Heart left ventricle (tissue), 13 donors: ENCODE measurements around the gene LRRC10B.

ENCODE experiments used
- POLR2A ChIP-seq, 2 donors: fragments of 450-650 bp; IDR thresholded peaks; one replicate each; pipeline ENCODE4 v1.6.1; 2017; ENCODE audit warnings: antibody characterized with exemption in 2 of 2, mild to moderate bottlenecking in 2 of 2, moderate library complexity in 2 of 2
- TF ChIP-seq, protein P1 (sequence below), 12 donors: fragments of 200-600 bp; sonication (generic) in 4 of 12; IDR thresholded peaks; one replicate each; pipeline versions ENCODE4 v1.5.0 to v1.8.0; 2018 to 2022; ENCODE audit warnings: antibody characterized with exemption in 12 of 12, mild to moderate bottlenecking in 5 of 12
- donor health status: ischemic (EF 13 %, LVEDD 7.1; RV severe dilation, severe dysfunction).
- donor health status: DM: no; HTN: yes; CAD: no.
- donor health status: DM: no; HTN: no; CAD: no.
- donor health status: ischemic (EF 25% LVEDD 6.9; RV normal size, moderate dysfunction).
- donor health status: ischemic (EF 25% LVEDD 5.7; RV mildly dilated, moderate dysfunction).
- donor health status: ischemic (EF 35%, LVEDD 5.7; RV mildly dilated, moderate dysfunction).
- donor health status: nonischemic (EF 11% LVEDD 7.7; RV severe dilation, severe dysfunction).
- donor health status: DM: yes; HTN: yes; CAD: no.
- donor health status: PGD.
- donor health status: ischemic (EF 29% LVEDD 5.4; RV normal size, mild dysfunction).
- donor health status: nonischemic (EF 23%, LVEDD 6.1; RV moderate dilation, normal function).

DNA sequence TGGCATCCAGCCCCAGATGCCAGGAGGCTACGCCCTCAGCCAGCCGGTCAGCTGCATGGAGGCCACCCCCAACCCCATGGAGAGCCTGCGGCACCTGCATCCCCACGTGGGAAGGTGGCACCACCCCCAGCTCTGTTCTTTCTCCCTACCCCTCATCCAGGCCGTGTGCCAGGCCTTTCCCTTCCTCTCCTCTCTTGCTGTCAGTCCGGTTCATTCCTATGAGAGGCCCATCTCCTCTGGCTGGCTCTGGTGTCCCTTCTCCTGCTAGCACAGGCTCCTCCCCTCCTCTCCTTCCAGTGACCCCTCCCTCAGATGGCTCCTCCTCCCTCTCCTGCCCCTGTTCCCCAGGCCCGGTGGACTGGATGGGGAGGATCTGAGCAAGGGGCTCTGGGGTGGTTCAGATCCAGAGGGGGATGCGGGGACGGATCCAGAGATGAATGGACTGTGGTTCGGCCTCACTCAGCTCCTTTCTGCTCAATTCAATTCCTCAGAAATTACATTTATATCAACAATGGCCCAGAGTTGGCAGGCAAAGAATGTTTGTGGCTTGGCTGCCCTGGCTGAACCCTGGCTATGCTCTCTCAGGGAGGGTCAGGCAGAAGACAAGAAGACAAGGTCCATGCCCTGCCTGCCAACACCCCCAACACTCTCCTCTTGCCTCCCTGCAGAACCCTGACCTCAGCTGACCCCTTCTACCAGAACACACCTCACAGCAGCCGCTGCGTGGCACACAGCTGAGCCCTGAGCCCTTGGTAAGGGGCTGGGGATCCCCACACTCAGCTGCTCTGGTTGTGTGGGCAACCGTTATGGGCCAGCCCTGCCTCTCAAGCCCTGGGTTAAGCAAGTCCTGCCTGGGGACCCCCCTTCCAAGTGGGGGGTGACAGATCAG, 18.5 kb upstream of the LRRC10B start:
- TF ChIP-seq, protein P1, sequence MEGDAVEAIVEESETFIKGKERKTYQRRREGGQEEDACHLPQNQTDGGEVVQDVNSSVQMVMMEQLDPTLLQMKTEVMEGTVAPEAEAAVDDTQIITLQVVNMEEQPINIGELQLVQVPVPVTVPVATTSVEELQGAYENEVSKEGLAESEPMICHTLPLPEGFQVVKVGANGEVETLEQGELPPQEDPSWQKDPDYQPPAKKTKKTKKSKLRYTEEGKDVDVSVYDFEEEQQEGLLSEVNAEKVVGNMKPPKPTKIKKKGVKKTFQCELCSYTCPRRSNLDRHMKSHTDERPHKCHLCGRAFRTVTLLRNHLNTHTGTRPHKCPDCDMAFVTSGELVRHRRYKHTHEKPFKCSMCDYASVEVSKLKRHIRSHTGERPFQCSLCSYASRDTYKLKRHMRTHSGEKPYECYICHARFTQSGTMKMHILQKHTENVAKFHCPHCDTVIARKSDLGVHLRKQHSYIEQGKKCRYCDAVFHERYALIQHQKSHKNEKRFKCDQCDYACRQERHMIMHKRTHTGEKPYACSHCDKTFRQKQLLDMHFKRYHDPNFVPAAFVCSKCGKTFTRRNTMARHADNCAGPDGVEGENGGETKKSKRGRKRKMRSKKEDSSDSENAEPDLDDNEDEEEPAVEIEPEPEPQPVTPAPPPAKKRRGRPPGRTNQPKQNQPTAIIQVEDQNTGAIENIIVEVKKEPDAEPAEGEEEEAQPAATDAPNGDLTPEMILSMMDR (IDR thresholded peaks at IDR 0.05), result no peak
- TF ChIP-seq POLR2A (IDR thresholded peaks at IDR 0.05), result no peak
